Hematopoietic multipotent progenitor cell treated with erythropoietin and hydrocortisone succinate and interleukin-3 and kit ligand, for 15 days (in vitro differentiated cells): Measurements from ENCODE around the gene UGT1A7.

ENCODE experiments used
- DNase-seq: peaks from one replicate; pipeline ENCODE4 v3.0.0-alpha.2; 2015; ENCODE audit warnings: low spot score

Gene UGT1A7

DNA sequence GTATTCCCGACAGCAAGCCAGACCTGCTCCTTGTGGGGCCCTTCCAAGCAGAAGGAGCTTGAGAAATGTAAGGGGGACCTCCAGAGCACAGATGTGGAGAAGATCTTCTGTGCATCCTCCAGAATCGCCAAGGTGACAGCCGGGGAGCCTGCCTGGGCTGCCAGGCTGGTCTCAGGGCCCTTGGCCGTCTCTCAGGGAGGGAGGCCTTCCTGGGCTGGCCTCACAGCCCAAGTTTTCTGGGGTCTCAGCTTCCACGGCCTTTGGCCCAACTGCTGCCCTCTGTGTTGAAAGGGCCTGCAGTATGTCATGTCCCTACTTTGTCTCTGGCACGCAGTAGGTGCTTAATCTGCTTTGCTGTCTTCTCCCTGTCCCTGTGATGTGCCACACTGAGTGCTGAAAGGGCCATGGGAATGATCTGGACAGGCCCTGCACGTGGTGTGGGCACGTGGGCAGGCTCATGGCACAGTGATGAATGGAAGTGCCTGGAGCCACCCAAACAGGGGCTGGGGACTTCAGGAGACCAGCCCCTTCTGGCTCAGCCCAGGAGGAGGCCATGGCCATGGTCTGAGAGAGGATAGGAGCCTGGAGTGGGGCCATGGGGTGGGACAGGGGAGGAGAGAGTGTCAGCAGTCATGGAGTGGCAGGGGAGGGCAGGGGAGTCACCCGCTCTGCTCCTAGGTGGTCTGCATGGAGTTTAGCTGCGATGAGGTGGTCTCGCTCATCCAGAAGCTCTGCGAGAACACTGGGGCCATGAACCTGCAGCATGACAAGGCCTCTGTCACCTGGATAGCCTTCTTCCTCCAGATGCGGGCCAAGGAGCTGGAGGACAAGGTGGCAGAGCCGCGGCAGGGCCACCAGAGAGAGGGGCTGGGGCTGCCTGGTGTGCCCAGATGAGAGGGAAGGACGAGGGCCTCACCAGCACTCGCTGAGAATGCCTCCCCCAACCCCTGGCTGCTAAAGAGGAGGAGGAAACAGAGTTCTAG, 137.2 kb downstream of the UGT1A7 start:
- DNase-seq, result no peak

DNA sequence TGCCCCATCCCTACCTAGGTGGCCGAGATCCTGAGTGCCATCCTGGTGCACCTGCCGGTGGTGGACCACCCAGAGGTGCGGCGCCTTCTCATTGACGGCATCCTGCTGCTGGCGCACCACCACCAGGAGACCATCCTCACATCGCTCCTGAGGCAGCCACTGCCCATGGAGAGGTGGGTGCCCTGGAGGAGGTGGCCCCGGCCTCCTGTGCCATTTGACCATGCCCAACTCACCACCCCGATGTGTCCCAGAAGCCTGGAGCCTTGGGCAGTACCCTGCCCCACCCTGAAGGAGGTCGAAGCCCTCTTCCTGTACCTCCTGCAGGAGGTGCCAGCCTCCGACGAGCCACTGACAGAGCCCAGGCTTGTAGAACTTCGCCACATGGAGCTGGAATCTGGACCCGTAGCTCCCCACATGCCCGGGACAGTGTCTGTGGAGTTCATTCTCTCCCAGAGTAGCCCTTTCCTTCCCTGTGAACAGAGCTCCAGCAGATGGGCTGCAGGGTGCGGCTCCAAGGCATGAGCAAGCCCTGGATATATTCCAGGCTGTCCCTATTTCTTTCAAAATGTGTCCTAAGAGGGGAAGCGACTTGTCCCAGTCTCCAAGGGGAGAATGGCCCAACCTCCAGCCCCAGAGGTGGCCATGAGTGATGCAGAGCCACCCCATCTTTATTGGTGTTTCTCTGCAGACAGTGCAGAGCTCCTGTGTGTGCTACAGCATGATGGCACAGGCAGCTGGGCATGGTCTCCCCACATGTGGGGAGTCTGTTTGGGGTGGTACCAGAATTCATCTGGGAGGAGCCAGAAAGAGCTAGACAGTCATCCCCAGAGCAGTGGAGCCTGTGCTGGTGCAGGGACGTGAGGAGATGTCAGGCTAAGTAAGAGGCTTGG, 138.4 kb downstream of the UGT1A7 start:
- DNase-seq, result no peak

DNA sequence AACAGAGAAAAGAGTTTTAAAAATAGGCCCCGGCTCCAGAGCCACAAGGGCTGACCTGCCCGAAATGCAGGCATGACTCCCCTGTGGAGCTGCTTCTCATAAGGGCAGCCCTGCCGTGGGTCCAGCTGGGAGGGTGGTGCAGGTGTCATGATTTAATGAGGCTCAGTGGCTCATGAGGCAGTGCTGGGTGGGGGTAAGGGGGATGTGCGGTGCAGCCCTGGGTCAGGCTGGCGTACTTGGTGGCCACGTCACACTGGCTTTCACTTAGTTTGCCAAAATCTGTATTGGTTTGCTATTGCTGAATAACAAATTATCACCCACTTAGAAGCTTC, 139.0 kb downstream of the UGT1A7 start:
- DNase-seq, result no peak

DNA sequence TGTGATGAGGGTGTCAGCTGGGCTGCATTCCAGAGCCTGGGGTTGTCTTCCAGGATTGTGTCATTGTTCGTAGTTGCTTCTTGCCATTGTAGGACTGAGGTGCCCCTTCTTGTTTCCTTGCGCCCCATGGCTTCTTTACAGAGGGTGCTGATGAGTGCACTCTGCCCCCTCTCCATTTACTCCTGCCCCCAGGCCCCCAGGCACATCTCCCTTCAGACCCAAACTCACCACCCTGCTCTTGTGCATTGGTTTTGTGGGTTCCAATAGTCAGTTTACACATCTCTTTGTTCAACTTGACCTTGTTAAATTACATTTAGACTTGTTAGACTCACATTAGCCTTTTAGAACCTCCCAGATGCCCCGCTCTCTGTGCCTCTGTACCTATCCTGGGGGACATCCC, 139.5 kb downstream of the UGT1A7 start:
- DNase-seq, result no peak

DNA sequence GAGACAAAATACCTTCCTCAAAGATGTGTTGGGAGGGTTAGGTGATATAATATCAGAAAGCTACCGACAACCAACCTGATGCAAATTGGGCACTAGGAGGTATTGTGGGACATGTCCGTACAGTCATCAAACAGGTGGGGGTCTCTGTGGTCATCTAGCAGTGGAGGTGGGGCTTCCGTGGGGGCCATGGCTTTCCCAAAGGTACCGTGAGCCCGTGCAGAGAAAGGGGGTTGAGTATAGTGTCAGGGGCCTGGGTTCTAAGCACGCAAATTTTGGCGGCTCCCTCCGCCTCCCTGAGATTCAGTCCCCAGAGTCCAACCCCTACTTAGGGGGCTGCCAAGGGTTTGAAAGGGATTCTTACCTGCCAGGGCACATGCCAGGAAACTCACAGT, 140.0 kb downstream of the UGT1A7 start:
- DNase-seq, result no peak

DNA sequence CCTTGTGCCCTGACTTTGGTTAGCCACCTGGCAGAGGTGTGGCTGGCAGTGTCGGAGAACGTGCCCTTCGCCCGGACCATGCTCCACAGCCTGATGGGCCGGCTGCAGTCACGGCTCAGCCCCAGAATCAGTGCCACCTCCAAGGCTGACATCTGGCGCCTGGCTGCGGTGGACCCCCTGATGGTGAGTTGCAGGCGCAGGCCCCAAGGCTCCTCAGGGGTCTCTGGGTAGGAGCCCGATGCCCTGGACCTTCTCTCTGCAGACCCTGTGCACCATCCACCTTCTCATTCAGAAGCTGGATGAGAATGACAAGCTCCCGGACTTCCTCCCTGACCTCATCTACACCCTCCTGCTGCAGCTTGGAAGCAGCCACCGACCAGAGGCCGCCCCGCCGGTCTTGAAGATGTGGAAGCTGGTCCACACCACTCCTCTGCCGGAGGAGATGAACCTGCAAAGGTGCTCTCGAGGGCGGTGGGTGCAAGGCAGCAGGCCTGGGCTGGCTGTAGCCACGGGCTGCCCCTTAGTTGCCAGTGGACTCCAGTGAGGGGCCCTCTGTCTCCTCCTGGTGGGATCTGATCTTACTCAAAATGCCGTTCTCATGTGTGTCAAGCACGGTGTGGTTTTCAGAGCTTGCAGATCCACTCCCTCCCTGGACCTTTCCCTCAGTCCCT, 140.5 kb downstream of the UGT1A7 start:
- no peak for DNase-seq
